HEK293T (cell line): ENCODE measurements around the gene MYL12B.

Experiments used
- BHLHE40 ChIP-seq: fragments of 450-650 bp; IDR thresholded peaks from 2 replicates; pipeline ENCODE4 v1.6.1; 2016; ENCODE audit warnings: mild to moderate bottlenecking, moderate library complexity, borderline replicate concordance
- PKNOX1 ChIP-seq: fragments of 450-650 bp; IDR thresholded peaks from 2 replicates; pipeline ENCODE4 v1.6.1; 2016
- SP1 ChIP-seq: fragments of 450-650 bp; IDR thresholded peaks from 2 replicates; pipeline ENCODE4 v1.6.1; 2017

GRCh38 chr18:3233004-3233403 is 28.9 kb upstream of the MYL12B start:
- TF ChIP-seq BHLHE40 (no peak), PKNOX1 (no peak), SP1 (no peak)
